ENCODE results near the gene IRGQ.

Gene IRGQ

DNA sequence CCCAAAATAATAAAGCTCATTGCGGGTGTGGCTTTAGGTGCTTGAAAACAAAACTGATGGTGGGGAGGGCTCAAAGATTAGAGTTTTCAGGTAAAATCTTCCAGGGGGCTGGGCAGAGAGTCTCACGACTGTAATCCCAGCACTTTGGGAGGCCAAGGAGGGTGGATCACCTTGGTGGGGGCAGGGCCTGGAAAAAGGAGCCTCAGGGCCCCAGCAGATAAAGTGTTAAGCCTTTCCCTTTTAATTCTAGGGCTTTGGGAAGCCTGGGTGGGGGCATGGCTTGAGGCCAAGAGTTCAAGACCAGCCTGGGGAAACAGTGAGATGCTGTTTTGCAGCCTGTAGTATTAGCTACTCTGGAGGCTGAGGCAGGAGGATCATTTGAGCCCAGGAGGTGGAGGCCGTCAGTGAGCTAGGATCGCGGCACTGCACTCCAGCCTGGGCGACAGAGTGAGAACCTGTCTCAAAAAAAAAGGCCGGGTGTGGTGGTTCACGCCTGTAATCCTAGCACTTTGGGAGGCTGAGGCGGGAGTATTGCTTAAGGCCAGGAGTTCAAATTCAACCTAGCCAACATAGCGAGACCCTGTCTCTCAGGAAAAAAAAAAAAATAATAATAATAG, 1.7 kb downstream of the IRGQ start:
- Histone ChIP-seq H3F3A (ENCODE audit: control insufficient read depth, insufficient read depth) (no peaks in the 10 kb centered on the region), H3K79me2 (ENCODE audit: control insufficient read depth, low read length) (peaks cover 48% of the 10 kb centered on the region), H4K20me1 (ENCODE audit: control insufficient read depth, insufficient read depth, low read depth, low read length) (no peaks in the 10 kb centered on the region), H3K4me3 (ENCODE audit: low read length) (no peak overlapping the region), H3K27ac (ENCODE audit: low read depth, low read length) (no peak overlapping the region), H3K9me2 (replicated peaks; ENCODE audit: control insufficient read depth, low read length) (no peaks in the 10 kb centered on the region), H3K4me1 (ENCODE audit: control insufficient read depth, low read length) (peaks cover 26% of the 10 kb centered on the region), H3K9me3 (ENCODE audit: control insufficient read depth, insufficient read depth, low read length) (no peaks in the 10 kb centered on the region), H3K4me2 (ENCODE audit: low read length) (peak overlapping the region; percentile 90; the same call in 1 of the 2 replicates), H3K36me3 (ENCODE audit: control insufficient read depth, low read length) (peaks cover 36% of the 10 kb centered on the region), H3K27me3 (ENCODE audit: control insufficient read depth, low read length) (no peaks in the 10 kb centered on the region)
- no peak for TF ChIP-seq EZH2phosphoT487 (IDR thresholded peaks at IDR 0.05; ENCODE audit: borderline replicate concordance, low read length)
- TF ChIP-seq, protein P1, sequence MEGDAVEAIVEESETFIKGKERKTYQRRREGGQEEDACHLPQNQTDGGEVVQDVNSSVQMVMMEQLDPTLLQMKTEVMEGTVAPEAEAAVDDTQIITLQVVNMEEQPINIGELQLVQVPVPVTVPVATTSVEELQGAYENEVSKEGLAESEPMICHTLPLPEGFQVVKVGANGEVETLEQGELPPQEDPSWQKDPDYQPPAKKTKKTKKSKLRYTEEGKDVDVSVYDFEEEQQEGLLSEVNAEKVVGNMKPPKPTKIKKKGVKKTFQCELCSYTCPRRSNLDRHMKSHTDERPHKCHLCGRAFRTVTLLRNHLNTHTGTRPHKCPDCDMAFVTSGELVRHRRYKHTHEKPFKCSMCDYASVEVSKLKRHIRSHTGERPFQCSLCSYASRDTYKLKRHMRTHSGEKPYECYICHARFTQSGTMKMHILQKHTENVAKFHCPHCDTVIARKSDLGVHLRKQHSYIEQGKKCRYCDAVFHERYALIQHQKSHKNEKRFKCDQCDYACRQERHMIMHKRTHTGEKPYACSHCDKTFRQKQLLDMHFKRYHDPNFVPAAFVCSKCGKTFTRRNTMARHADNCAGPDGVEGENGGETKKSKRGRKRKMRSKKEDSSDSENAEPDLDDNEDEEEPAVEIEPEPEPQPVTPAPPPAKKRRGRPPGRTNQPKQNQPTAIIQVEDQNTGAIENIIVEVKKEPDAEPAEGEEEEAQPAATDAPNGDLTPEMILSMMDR (IDR thresholded peaks at IDR 0.05; ENCODE audit: low read depth, low read length, poor library complexity, severe bottlenecking), result no peak

DNA sequence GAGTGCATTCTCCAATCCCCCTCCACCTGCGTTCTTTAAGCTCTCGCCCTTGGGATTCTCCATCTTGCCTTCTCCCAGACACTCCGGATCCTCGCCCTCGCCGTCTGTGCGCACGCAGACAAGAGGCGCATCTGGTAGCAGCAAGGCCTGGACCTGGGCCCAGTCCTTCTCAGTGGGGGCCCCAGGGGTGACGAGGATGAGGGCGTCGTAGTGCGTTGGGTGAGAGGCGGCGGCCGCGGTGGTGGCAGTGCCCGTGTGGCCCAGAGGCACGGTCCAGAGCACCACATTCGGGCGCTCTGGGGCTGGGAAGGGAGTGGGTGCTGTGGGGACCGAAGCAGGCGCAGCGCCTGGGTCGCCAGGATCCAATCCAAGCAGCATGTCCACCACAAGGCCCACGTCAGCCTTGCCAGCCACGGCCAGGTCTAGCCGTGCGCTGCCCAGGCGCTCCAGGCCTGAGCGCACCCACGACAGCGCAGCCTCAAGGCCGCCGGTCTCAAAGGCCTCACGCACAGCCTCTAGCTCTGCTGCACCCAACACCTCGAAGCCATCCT, 3.1 kb downstream of the IRGQ start:
- TF ChIP-seq, protein P1 (IDR thresholded peaks at IDR 0.05; ENCODE audit: low read depth, low read length, poor library complexity, severe bottlenecking), result no peak
- TF ChIP-seq EZH2phosphoT487 (IDR thresholded peaks at IDR 0.05; ENCODE audit: borderline replicate concordance, low read length), result no peak
- Histone ChIP-seq H4K20me1 (ENCODE audit: control insufficient read depth, insufficient read depth, low read depth, low read length) (no peaks in the 10 kb centered on the region), H3F3A (ENCODE audit: control insufficient read depth, insufficient read depth) (no peaks in the 10 kb centered on the region), H3K36me3 (ENCODE audit: control insufficient read depth, low read length) (peaks cover 23% of the 10 kb centered on the region), H3K27me3 (ENCODE audit: control insufficient read depth, low read length) (no peaks in the 10 kb centered on the region), H3K4me2 (ENCODE audit: low read length) (no peak overlapping the region), H3K79me2 (ENCODE audit: control insufficient read depth, low read length) (peaks cover 35% of the 10 kb centered on the region), H3K9me2 (replicated peaks; ENCODE audit: control insufficient read depth, low read length) (no peaks in the 10 kb centered on the region), H3K4me1 (ENCODE audit: control insufficient read depth, low read length) (peaks cover 20% of the 10 kb centered on the region), H3K9me3 (ENCODE audit: control insufficient read depth, insufficient read depth, low read length) (no peaks in the 10 kb centered on the region), H3K4me3 (ENCODE audit: low read length) (no peak overlapping the region), H3K27ac (ENCODE audit: low read depth, low read length) (no peak overlapping the region)

DNA sequence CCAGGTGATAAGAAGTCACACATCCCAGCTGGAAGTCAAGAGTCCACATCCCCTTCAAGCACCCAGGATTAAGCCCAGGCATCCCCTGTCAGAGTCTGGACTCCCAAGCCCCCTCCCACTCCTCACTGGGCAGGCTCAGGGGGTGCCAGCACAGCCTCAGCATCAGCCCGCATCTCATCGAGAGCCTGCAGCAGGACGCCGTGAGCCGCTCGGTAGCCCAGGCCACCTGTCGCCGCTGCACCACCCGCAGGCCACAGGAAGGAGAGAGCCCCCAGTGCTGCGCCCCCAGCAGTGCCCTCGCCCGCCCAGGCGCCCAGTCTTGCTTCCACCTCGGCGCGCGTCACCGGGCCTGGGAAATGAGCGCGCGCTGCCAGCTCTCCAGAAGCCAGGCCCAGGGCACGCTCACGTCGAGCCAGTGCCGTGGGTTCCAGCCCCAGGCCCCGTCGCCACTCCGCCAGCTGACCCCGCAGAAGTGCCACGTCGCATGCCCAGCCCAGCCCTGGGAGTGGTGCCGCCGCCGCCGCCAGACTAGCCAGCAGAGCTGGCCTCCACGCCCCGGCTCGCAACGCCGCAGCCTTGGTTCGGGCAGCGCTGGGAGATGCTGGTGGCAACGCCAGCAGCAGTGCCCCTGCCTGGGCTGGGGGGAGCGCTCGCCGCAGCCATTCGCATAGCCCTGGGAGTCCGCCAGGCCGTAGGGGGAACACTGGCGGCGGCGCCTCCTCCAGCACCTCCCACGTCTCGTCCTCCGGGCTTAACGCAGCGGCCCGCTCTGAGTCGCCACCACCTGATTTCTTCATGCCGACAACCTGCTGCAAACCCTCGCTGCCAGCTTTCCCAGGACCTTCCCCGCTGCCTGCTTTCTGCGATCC, 3.8 kb downstream of the IRGQ start:
- no peak overlapping the region for H3K27ac ChIP-seq (ENCODE audit: low read depth, low read length)
- peaks cover 21% of the 10 kb centered on the region for H3K36me3 ChIP-seq (ENCODE audit: control insufficient read depth, low read length)
- no peak overlapping the region for H3K4me3 ChIP-seq (ENCODE audit: low read length)
- H3K9me3 ChIP-seq (ENCODE audit: control insufficient read depth, insufficient read depth, low read length), result no peaks in the 10 kb centered on the region
- peaks cover 12% of the 10 kb centered on the region for H3K4me1 ChIP-seq (ENCODE audit: control insufficient read depth, low read length)
- TF ChIP-seq EZH2phosphoT487 (IDR thresholded peaks at IDR 0.05; ENCODE audit: borderline replicate concordance, low read length), result no peak
- TF ChIP-seq, protein P1 (IDR thresholded peaks at IDR 0.05; ENCODE audit: low read depth, low read length, poor library complexity, severe bottlenecking), result no peak
- H3K4me2 ChIP-seq (ENCODE audit: low read length), result no peak overlapping the region
- H4K20me1 ChIP-seq (ENCODE audit: control insufficient read depth, insufficient read depth, low read depth, low read length), result no peaks in the 10 kb centered on the region
- no peaks in the 10 kb centered on the region for H3F3A ChIP-seq (ENCODE audit: control insufficient read depth, insufficient read depth)
- peaks cover 27% of the 10 kb centered on the region for H3K79me2 ChIP-seq (ENCODE audit: control insufficient read depth, low read length)
- no peaks in the 10 kb centered on the region for H3K27me3 ChIP-seq (ENCODE audit: control insufficient read depth, low read length)
- no peaks in the 10 kb centered on the region for H3K9me2 ChIP-seq (replicated peaks; ENCODE audit: control insufficient read depth, low read length)

Data from DOHH2 (cell line).